CD4-positive, alpha-beta T cell treated with Interferon alpha-2 for 1 hour (primary cell): ENCODE results near the gene NMRK1.

Experiments
- DNase-seq, 2 donors: peaks; one replicate each; pipeline ENCODE4 v3.0.0-alpha.2; 2020 to 2022

Gene NMRK1

DNA sequence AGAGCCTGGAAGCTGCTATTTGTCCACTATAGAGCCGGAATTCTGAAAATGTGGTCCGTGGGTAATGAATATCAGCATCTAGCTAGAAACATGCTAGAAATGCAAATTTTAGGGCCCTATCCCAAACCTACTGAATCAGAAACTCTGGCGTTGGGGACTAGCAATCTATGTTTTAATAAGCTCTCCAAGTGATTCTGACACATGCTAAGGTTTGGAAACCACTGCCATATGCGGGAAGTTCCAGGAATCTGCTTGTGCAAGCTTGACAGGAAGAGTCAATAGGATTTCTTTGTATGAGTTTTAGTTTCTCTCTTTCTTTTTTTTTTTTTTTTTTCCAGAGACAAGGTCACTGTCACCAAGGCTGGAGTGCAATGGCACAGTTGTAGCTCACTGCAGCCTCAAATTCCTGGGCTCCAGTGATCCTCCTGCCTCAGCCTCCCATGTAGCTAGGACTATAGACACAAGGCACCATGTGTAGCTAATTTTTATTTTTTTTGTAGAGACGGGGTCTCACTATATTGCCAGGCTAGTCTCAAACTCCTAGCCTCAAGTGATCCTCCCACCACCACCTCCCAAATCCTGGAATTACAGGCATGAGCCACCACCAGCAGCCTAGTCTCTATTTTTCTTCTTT lies 33.5 kb downstream of the NMRK1 start:
- no peak for DNase-seq

DNA sequence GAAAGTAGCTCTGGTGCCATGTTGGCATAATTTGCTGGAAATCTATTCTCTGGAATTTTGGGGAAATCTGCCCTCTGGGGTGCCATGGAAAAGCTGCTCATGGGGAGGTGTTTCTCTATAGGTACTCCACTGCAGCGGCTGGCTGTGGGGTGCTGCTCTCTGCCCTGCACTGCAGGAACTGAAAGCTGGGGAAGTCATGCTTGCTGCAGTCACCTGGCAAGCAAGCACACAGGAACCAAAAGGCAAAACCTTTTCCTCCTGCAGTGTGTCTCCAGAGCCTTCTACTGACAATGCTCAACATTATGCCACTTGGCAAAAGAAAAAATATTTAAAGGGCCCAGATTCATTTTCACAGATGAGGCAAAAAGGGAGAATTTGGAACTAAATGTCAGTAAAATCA lies 34.1 kb downstream of the NMRK1 start:
- peak in 1 of 2 donors; percentile 10 for DNase-seq

DNA sequence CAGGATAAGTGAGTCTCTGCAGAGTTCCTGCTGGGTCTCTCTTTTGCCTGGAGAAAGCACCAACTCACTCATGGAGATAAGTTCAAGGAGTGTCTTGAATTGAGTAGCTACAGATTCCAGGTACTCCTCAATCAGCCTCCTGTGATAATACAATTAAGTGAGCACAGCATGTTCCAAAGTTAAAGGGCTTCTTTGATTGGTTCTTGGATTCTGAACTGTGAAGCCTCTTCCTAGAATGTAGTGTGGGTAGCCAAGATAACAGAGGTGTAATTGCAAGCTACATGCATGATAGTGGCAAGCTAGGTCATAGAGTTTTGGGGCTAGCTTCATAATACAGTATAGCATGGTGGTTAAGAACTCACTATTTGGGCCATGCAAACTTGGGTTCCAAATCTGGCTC lies 36.7 kb downstream of the NMRK1 start:
- no peak for DNase-seq

DNA sequence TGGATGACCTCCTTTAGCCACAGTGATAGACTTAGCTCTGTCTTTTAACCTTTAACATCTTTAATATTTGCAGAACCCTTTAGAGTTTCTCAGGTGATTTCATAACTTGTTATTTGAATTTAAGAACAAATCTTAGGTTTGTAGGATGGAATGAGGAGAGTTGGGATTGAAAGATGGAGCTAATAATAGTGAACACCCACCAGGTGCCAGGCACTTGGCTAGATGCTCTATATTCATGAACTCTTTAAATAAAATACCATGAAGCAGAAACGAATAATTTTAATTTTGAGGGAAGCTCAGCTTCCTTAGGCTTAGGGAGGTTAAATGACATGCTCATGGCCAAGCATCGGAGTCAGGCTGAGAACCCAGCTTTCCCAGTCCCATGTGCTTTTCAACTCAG lies 40.4 kb downstream of the NMRK1 start:
- DNase-seq = no peak

DNA sequence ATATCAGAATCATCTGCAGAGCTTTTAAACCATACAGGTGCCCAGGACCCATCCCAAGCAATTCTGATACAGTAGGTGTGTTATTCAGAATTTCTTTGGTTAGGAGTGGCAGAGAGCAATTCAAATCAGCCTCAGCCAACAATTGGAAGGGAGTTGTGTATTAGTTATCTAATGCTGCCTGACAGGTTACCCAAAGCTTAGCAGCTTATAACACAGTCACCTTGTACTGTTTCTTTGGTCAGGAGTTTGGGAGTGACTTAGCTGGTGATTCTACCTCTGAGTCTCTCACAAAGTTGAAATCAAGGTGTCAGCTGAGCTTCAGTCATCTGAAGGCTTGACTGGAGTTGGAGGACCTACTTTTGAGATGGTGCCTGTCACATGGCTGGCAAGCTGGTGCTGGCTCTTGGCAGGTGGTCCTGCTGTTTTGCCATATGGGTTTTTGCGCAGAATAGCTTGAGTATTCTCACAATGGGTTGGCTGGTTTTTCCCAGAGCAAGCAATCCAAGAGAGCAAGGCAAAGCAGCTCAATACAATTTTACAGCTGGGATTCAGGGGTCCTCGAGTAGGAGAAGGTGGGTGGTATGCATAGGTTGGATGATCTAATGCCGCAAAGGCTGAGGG lies 41.1 kb downstream of the NMRK1 start:
- no peak for DNase-seq

DNA sequence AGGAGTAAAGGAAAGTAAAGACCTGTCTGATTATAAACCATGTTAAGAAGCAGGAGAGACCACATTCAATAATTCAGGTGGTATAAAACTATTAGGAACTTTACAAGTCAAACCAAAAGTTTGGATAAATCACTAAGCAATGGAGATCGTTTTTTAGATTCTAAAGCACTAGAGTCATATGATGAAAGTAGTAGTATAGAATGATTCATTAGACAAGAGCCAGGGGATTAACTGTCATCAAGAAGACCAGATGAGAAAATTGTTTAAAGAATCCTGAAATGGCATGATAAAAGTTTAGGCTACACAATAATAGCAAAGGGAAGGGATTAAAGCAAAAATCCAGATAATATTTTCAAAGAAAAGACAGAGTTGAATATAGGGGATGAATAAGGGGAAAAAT lies 46.9 kb downstream of the NMRK1 start:
- DNase-seq = no peak

DNA sequence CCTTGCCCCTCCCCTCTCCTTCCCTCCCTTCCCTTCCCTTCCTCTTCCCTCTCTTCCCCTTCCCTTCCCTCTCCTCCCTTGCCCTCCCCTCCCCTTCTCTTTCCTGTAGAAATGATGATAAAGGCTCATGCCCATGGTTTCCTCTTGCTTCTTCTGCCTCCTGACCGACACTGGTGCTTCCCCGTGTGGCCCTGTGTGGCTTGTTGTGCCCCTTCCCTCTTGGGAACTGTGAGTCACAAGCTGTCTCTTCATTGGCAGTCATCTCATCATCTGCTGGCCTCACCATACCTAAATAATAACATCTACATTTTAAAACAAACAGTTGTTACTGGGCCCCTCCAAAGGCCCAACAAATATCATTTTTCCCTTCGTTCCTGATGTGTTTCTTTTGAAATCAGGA lies 48.2 kb downstream of the NMRK1 start:
- no peak for DNase-seq

DNA sequence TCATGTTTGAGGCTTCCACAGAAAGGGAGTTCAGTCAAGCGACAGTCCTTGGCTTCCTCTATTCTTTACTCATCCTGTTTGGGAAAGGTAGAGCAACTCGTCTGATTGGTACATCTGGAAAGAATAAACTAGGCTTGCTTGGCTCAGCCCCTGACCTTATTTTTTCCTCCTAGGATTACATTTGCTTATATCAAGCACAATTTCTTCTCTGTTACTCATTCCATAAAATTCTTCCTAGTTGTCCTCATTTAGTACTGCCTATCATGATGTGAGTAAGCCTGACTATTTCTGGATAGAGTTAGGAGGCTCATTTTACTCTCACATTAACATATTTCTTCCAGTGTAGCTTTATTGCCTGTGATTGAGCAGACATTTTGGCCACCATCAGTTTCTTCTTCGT lies 48.9 kb downstream of the NMRK1 start:
- DNase-seq = no peak

DNA sequence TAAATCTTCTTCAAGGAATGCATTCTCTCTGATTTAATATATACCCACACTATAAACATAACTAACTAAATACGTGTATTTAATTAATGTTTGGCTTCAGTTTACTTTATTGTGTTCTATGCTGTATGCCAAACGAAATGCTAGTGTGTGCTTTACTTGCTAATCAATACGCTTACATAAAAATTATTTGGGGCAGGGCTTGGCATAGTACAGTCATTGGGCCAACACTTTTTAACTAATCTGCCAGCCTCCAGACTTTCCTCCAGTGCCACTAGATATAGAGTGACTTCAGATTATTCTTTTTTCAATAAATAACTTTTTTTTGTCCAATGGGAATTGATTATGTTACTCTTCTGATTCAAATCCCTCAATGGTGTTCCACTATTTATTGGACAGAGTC lies 51.2 kb downstream of the NMRK1 start:
- no peak for DNase-seq

DNA sequence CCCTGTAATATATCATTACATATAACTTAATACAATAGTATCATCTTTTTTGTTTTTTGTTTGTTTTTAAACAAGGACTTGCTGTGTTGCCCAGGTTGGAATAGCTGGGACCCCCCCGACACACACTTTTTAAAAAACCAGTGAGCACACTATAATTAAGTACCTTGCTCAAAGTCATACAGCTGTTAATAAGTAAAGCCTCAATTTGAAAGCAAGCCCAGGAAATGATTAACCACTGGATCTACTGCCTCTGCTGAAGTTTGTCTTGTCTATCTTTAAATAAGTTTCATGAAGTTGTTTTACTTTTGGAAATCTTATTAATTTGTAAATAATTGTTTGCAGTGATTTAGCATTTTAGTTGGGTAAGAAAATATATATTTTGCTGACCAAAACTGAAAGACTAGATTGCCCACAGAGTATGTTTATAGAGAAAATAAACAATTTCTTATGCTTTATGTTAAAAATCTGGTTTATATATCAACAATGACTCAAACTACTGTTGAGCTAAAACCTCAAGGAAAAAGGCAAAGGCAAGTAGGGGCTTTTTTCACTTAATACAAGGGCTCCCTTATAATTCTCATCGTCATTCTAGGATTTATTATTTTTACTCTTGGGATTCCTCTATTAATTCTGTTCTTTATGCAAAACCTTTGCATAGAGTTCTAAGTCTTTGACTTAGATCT lies 54.0 kb downstream of the NMRK1 start:
- no peak for DNase-seq

DNA sequence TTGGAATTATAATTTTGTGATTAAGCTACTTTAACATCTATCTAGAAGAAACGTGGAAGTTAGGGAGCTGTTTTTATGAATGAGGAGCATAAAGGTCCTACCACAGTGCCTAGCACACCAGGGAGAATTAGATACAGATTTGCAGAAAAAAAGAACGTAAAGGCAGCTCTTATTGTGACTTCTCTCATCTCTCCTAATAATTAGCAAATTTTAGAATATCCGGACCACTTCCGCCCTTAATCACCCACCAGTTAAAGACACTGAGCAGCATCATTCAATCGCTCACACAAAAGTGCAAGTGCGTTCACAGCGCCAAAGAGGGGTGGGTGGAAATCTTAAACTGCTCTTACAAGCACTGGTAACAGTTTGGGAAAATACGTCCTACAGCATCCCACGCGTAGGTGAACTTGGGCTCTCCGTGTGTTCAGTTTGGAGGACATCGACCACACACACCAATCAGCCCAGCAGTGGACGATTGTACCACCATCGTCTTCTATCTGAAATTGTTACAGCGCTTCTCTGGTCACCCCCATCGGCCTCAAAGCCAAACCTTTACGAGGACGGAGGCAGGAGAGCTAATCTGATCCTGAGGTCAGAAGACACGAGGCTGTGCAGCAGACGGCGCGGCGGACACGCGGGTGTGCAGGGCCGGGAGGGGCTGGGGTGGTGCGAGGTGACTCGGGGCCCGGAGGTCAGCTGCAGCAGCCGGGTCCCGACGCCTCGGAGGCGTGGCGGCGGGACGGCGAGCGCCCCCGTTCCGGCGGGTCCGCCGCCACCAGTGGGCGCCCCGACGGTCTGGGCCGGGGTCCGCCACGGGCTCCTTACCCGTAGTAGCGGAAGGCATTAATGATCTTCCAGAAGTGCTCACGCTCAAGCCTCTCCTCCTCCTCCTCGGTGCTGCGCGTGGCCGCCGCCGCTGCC lies 60.5 kb downstream of the NMRK1 start:
- DNase-seq = peak; percentile 25 to 51

DNA sequence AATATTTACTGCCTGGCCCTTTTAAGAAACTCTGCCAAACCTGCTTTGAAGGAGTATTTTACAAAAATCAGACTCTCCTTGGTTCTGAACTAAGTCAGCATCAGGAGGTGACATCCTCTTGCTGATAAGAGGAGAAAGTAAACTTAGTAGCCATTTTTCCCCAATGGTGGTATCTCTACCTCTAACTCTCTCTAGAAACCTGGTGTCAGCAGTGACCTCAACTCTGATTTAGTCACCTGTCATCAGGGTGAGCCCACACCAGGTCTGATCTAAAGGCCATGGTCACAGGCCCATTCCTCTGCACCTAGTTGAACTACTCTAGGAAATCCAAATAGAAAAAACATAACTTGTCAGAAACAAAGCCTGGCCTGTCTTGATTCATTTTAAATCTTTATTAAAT lies 64.1 kb downstream of the NMRK1 start:
- DNase-seq = peak in 1 of 2 donors; percentile 11

DNA sequence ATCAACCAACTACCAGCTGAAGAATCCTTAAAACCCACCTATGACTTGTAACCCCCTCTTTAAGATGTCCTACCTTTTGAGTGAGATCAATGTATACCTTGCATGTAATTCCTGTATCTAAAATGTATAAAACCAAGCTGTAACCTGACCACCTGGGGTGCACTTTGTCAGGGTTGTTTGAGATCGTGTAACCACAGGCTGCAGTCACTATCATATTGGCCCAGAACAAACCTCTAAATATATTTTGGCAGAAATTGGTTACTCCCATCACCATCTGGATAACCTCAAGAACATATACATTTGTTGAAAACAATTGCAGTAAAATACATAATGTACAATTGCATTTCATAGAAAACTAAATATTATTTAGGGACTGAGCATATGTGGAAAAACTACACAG lies 68.3 kb downstream of the NMRK1 start:
- DNase-seq = no peak

DNA sequence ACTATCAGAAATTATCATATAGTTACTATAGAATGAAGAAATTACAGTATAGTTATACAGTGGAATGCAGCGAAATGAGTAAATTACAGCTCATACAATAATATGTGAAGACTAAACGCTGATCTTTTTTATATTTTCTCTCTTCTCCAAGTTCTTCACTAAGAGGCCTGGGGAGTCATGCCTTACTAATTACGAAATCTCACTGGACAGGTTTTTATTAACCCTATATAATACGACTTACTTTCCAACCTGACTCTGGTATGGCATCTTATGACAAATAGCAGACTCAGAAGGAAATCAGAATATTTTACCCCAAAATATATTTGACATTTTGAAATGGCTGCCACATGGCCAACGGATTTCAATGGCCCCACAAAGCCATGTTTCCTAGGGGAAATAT lies 68.9 kb downstream of the NMRK1 start:
- DNase-seq = no peak

DNA sequence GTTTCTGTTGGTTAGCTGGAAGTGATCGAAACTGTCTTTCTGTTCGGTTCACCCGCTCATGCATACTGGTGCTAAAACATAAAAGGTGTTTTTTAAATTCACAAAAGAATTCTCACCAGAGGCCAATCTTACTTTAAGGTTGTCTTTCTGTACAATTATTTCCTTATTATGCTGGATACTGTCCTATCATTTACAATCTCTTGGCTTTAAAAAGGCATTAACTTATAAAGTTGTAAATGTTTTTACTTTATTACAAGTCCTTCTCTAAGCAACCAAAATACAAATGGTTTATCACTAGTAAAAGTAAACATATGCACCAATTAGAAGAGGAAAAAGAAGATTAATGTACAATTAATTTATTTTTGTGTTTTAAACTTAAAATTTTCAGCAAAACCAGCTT lies 70.6 kb downstream of the NMRK1 start:
- no peak for DNase-seq

DNA sequence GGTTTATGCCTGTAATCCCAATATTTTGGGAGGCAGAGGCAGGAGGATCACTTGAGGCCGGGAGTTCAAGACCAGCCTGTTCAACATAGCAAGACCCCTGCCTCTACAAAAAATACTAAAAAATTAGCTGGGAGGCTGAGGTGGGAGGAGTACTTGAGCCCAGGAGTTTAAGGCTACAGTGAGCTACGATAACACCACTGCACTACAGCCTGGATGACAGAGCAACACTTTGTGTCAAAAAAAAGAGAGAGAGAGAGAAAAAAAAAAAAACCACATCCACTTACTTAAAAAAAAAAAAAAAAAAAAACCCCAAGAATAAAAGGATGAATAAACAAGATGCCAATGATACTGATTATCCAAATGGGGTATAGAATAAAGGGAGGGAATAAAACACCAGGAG lies 74.2 kb downstream of the NMRK1 start:
- DNase-seq = peak in 1 of 2 donors; percentile 23
